ENCODE results near the gene SAP30.
A peak's percentile ranks its signal among the peaks of the same experiment; 100 is the strongest.

SAP30 gene

DNA sequence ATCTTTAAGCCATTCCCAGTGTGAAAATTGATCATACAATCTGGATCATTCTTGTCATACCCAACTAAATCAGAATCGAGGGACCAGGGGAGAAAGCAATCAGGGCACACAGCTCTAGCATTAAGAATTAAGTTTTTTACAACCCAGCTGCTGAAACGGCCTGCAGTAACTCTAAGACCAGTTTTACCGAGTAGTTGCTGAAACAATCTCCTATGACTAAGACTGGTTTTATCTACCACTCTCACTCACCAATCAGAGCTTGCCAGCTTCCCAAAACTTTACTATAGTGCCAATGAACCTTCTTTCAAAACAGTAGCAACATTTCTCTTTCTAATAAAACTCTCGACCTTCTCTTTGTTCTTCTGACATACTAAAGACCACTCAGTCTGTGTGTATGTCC, 2.8 kb upstream of the SAP30 start:
- DNase-seq: no peak

DNA sequence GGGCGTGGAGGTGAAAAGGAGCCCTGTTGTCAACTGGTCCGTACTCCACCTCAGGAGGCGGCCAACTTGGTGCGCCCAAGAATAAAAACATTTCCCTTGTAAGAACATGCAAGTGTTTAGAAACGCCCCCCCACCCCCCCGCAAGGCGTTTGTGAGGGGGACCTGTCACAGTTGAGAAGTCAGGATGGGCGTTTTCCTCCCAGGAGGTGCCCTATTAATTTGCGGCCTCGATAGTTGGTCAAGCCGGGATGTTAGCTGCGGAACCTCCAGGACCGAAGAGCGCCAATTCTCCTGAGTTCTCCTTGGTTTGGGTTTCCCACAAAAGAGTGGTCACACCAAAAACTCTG, 651 bp upstream of the SAP30 start:
- DNase-seq: no peak

DNA sequence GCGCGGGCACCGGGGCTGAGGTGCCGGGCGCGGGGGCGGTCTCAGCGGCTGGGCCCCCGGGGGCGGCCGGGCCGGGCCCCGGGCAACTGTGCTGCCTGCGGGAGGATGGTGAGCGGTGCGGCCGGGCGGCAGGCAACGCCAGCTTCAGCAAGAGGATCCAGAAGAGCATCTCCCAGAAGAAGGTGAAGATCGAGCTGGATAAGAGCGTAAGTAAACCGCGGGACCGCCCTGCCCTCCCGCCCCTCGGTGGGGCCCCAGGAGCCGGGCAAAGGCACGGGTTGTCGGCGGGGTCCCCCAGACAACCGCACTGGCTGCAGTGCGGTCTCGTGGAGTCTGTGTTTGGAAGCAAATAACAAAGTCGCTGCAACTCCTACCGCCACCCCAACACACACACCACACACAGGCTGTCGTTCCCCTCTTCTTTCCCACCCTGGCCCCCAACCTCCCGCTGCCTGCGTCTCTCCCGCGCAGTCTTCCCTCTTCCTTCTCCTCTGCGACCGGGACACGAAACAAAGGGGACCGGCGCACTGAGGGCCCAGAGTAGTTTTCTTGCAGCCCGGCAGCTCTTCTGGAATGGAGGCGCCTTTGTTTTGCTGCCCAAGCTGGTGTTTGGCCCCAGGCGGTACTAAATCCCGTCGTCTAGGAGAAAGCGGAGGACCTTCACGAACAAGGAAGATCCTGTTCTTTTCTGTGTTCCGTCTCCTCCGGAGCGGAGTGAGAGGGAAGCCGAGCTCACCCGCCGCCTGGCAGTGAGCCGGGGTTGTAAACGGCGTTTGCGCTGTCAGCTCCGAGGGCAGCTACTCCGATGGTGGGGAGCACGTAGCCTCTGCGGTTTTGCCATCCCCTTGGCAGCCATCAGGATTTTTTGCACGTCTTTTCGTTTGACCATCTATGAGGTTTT, 788 bp downstream of the SAP30 start:
- DNase-seq: peak; percentile 35 to 38

DNA sequence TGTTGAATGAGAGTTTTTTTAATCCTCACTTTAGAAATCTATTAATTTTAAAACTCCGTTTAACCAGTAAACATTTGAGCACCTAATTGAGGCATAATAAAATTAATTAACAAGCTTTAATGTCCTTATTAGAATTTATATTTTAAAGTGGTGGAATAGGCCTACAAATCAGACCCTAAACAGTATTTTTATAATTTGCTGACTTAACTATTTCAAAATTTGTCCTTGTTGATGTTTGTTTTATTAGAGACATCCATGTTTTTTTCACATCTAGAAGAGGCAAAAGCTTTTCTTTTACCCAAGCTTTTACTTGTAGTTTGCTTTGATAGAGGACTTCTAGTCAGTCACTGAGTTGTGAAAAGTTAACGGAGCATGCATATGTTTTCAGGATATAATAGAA, 3.8 kb downstream of the SAP30 start:
- no peak for DNase-seq

DNA sequence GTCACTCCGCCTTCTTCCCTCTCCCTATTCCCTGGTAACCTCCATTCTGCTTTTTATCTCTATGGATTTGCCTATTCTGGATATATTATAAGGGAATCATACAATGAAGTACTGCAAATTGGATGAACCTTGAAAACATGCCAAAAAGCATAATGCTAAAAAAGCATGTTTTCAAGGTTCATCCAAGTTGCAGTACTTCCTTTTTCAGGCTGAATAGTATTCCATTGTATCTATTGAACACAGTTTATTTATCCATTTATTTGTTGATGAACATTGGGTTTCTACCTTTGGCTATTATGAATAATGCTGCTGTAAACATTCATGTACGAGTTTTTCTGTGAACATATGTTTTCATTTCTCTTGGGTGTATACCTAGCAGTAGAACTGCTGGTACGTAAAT, 9.2 kb downstream of the SAP30 start:
- DNase-seq: no peak

DNA sequence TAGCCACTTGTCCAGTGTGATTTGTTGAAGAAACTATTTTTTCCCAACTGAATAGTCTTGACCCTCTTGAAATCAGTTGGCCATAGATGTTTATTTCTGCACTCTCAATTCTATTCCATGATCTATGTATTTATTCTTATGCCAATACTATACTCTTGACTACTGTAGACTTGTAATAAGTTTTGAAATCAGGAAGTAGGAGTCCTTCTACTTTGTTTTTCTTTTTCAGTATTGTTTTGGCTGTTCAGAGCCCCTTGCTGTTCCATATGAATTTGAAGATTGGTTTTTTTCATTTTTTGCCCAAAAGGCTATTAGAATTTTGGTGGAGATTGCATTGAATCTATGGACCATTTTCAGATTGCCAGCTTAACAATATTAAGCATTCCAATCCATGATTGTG, 10.2 kb downstream of the SAP30 start:
- no peak for DNase-seq

DNA sequence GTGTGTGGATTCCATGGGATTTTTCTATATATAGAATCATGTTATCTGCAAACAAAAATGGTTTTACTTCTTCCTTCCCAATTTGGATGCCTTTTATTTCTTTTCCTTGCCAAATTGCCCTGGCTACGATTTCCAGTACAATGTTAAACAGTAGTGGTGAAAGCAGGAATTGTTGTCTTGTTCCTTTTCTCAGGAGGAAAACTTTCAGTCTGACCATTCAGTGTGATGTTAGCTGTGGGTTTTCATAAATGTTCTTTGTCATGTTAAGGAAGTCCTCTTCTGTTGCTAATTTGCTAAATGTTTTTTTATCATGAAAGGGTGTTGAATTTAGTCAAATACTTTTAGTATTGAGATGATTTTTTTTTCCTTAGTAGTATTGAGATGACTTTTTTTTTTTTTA, 10.9 kb downstream of the SAP30 start:
- DNase-seq: no peak

DNA sequence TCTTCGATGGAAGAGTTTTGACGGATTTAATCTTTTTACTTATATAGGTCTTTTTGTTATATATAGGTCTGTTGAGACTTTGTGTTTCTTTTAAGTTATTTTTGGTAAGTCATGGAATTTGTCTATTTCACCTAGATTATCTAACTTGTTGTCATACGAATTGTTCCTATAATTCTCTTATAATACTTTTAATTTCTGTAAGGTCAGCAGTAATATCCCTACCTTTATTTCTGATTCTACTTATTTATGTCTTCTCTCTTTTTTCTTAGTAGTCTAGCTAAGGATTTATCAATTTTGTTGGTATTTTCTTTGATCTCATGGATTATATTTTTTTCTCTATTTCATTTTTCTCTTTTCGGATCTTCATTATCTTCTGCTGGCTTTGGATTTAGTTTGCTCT, 11.6 kb downstream of the SAP30 start:
- DNase-seq: no peak

DNA sequence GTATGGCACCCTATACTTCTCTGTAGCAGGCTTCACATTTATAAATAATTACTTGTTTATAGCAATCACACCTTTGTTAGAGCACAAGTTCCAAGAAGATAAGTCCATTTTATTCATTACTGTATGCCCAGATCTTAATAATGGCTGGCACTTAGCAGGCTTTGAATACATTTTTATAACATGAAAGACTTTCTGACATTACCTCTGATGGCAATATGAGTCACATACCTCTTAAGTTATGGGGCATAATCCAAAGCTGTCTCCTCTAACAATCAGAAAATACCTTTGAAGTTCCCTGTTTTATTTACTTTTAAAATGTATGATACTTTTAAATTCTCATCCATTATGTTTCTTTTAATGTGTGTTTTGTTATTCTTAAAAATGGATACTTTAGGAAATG, 16.0 kb downstream of the SAP30 start:
- DNase-seq: no peak

DNA sequence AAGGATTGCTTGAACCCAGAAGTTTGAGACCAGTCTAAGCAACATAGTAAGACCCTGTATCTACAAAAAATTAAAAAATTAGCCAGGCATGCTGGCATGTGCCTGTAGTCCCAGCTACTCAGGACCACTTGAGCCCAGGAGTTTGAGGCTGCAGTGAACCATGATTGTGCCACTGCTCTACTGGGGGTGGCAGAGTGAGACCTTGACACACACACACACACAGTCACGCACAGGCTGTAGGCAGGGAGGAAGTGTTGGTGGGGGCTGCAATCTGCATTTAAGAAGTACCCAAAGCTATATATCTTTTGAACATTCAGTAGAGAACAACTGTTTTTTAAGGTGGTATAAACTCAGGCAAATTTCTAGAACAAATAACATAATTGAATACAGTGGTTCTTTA, 20.9 kb downstream of the SAP30 start:
- DNase-seq: no peak

DNA sequence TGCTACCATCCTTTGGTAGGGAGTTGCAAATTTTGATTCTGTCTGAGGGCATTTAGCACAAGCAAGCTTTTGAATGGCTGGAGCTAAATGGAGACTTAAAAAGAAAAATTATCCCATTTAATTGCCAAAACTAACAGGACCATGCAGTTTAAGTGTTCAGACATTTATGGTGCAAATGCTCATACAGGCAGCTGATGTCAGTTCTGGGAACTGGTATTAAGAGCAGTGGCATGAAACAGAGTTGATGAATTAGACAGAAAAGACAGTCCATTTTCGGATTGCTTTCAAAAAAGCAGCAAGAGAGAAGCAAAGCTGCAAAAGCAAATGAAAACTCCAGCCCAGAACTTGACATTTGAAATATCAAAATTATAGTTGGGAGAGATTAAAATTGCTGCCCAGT, 26.9 kb downstream of the SAP30 start:
- no peak for DNase-seq

DNA sequence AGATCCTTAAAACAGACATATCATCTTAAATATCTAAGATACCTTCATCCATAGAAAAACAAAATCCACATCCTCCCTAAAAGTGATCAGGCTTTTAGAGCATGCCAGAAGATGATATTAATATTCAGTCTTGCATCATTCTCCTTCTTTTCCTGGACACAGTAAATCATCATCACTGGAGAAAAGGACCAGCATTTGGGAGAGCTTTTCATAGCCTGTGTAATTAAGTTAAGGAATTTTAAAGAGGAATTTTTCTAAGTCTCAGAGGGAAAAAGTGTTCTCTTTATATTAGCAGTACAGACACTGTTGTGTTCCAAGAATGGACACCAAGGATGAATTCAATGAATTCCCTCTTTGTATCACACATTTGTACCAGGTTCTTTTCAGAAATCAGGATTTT, 27.5 kb downstream of the SAP30 start:
- no peak for DNase-seq

DNA sequence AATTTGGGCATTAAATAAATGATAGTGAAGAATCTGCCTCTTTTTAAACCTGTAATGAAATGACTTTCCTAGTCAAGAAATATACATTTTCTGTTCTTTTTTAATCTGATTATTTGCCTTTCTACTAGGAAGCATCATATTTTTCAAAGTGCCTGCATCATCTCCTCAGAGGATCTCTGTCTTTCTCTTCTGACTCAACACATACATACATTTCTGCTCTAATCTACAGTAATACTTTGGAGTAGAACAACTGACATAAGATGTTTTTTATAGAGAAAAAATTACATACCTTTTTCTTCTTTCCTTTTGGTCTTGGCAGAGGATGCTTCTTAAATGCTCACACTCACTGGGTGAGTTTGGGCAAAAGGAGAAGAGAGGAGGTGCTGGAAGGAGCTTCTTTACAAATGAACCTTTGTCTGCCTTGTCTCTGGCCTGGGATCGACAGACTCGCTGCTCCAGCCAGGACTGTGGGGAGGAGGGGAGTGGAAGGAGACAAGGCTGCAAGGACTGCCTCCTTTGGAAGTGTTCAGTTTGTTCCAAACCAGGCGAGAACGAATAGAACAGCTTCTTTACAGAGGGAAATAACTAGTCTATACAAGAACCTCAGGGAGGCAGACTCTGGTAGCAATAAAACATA, 28.1 kb downstream of the SAP30 start, which contains the start of gene SCRG1:
Gene SCRG1 (minus strand): TSS at position 338 of the 637 bp plus-strand sequence. CDS start 7,702 bp downstream, outside the sequence.
- no peak for DNase-seq

DNA sequence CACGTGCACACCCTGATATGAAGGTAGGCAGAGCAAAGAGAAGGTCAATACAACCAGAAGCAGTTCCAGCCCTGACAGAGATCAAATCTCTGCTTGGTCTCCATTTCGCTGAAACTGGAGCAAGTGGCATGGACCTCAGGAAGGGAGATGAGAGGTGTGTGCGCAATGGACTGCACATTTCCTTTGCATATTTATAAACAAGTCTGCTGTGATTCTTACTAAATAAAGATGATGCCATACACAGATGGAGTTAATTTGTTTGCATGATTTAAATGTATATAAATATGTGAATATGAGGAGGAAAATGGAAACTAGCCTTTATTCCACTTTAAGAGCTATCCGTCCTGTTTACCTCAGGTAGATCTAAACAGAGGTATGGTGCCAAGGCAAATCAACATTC, 30.3 kb downstream of the SAP30 start:
- no peak for DNase-seq

DNA sequence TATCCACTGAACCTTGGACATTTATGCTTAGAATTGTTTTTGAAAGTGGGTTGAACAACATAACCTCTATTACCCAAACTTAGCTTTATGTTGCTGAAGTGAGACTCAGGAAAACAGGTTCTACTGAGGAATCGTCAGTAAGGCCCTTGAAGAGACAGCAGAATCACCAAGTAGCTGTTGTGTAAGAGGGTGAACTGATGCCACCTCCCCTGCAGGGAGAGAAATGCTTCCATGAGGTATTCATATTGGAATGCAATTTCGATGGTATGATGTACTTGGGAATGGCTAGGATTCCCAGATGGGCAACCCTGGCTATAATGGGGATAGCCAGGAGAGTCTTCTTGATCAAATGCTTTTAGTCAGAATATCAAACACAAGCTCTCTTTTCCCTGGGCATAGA, 32.3 kb downstream of the SAP30 start:
- DNase-seq: no peak

DNA sequence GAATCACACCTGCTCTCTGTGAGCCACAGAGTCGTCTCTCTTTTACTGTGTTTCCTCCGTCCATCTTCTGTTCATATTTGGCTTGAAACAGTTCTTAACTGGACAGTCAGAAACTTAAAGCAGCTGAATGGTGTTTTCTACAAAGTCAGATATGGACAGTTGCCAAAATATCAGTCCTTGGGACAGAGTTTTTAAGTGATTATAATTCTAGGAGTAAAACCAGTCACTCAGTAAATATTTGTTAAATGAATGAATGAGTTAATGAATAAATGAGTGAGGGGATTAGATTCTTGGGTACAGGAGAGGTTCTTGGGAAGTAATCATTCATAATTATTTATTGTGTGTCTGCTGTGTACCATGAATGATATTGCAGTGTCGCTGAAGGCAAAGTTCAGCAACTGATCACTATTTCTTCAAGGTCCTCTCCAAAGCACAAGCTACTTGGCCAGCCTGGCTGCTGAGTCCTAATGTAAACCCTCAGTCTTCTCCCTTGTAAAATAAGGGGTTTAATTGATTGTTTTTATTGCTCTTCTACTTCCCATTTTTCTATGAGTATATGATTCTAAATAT, 33.6 kb downstream of the SAP30 start:
- no peak for DNase-seq

DNA sequence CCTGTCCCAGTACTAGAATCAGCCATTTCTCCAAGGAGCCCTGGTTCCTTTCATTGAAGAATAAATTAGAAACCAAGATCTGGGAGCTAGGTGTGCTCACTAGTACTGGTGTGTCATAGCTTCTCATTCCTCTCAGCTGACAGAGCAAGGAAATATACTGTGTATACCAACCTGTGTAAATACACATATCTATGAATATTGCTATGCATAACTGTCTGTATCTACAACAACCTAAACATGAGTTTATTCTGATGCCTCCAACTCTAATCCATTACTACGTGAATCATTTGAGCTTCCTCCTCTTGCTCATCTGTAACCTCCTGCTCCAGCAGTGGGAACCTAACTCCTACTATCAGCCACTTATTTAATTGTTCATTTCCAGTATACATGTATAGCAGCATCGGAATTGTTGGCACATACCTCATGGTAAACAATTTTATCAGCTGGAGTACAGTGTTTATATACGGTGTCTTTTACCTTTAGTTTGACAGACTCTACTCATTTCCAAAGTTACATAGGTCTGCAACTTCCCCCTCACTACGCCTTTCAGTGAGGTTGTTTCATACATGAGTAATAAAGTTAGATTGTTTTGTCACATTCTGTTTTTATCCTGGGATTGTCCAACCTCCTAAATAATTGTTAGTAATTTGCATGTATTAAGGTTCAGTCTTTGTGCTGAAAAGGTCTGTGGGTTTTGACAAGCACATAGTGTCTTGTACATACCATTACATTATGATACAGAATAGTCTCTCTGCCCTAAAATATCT, 35.3 kb downstream of the SAP30 start:
- DNase-seq: no peak

DNA sequence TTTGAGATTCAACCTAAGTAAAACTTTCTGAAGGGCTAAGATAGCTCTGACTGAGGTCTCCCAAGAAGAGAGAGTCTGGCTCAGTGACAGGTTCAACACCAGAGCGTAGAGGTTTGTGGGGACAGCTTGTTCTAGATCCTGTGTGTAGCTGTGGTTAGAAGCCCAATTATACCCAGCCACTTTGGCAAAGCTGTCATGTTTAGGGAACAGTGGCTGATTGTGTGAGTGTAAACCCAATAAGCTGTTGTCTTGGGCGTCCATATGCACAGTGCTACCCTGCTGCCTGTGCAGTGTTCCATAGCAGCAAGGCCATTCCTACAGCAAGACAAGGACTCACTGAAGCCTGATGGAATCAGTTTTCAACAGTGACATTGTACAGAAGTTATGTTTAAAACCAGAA, 39.3 kb downstream of the SAP30 start:
- DNase-seq: no peak

DNA sequence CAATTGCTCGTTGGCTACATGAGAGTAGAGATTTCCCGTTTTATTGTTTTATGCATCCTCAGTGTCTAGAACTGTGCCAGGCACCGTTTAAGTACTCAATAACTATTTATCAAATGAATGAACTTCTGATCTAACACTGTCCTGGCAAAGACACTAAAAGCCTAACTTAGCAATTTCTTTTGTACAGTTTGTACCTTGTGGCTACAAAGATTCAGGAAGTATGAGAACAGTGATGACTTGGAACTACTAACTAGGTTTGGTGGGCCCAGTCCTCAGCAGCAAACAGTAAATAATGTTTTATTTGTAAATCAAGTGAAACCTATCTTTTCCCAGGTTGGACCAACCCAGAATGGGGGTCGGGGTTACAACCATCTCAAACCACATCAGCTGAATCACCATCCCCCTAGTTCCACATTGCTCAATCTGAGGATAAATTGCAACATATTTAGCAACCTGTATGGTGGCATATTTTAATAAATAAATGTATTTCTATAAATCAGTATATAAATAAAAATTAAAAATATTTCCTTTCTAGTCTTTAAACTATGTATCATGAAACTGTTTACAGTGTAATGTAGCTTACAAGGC, 40.4 kb downstream of the SAP30 start:
- DNase-seq: no peak

DNA sequence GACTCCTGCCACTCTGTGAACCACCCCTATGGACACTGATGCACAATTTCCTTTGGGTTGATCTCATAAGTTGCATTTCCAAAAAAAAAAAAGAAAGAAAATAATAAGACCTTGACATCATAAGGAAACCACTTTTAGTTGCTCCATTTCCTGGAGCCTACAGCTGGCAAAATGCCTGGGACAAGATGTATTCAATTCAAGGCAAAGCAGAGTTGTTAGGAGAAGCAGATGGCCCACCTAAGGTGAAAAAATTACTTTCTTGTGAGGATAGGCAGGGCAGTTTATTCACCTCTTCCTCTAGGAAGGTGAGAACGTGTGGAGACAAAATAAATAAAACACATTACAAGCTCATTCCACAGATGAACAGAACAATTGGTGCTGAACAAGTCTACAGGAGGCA, 42.3 kb downstream of the SAP30 start:
- DNase-seq: no peak

DNA sequence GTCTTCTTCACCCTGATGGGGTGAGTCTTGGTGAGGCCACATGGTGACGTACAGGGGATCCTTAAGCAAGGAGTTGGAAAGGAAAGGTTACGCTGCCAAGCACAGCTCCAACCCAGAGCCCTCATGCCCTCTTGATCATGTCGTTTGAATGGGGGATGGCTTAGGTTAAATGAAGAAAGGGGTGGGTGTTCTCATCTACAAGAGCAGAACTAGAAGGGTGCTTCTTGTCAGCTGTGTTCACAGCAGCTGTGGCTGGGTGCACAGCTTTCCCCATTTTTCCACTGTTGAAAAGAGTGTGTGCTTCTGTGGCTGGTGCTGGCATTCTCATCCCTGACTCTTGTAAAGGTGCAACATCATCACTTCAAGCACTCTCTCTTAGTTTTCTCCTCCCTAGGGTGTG, 43.7 kb downstream of the SAP30 start:
- DNase-seq: no peak

DNA sequence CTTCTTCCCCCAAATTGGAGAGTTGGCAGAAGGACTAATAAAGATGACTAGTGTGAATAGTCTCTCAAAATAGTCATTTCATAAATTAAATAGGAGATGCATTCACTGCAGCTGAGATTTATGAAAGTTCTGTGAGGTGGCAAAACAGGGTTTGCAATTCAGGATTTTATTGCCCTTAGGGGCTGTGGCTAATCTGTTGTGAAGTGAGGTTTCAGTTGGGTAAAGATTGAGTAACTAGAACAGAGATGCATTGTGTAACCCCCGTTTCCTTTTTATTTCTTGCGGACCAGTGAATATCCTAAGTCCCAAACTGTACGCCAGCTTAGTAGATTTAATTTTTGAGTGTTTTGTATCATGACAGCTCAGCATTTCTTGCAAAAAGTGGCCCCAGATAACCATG, 44.3 kb downstream of the SAP30 start:
- DNase-seq: no peak

All from SHP77 (cell line).